HepG2 (cell line): ENCODE results near the gene VPREB3. TPM values are rescaled to one million over a fixed set of nuclear protein-coding genes. Genes with fewer than 3 reads are reported as not detected.
A peak's percentile ranks its signal among the peaks of the same experiment; 100 is the strongest.

ENCODE experiments used
- ATAC-seq: fragments of 200-7000 bp; cut with Tn5 transposase; 3 replicates; pipeline ENCODE4 v1.9.1; 2020; ENCODE audit warnings: mild to moderate bottlenecking, moderate library complexity
- BruUV-seq: library from RNA; stranded (reverse); fragments of 400-500 nt; replicated peaks from 2 replicates; lab custom pipeline; 2021; lab: Mats Ljungman, UMichigan
- CTCF ChIA-PET: fragments of 300-600 bp; formaldehyde crosslinking; extraction: SDS; loops from one replicate; lab custom pipeline; 2021; ENCODE audit warnings: low total read pairs, inconsistent platforms, low intra/inter-chr PET ratio; lab: Yijun Ruan, JAX
- POLR2A ChIA-PET: fragments of 350-600 bp; sonication (Branson Sonifier 250); formaldehyde crosslinking; loops from one replicate; lab custom pipeline; 2020; ENCODE audit warnings: antibody characterized with exemption, inconsistent platforms; lab: Yijun Ruan, JAX
- DNase-seq: peaks from one replicate; pipeline ENCODE4 v3.0.0-alpha.2; 2015; ENCODE audit warnings: low spot score
- FAIRE-seq: peaks from 3 replicates; lab custom pipeline; 2011; peaks lifted over from hg19 to GRCh38; lab: Jason Lieb, UNC
- H2AFZ ChIP-seq: one replicate; pipeline ENCODE4 v1.6.1; 2011; ENCODE audit warnings: low read length, inconsistent platforms
- H3K27ac ChIP-seq: fragments of 300-600 bp; 3 replicates; pipeline ENCODE4 v1.8.0; 2011; ENCODE audit warnings: mixed run types, mild to moderate bottlenecking, mixed read lengths, low read length, inconsistent platforms; ENCODE audit not compliant: insufficient read depth; ENCODE audit errors: extremely low read length
- H3K27me3 ChIP-seq, 2 experiments: fragments of 200-600 bp in 1 of 2; 2 replicates in 1 of 2; 3 replicates in 1 of 2; pipeline versions ENCODE4 v1.6.0 to v1.8.0; 2011; ENCODE audit warnings: low read length in 2 of 2, mild to moderate bottlenecking in 2 of 2, moderate library complexity in 2 of 2, inconsistent platforms in 1 of 2; ENCODE audit not compliant: insufficient read depth in 2 of 2, control insufficient read depth in 1 of 2
- H3K36me3 ChIP-seq, 2 experiments: fragments of 200-600 bp in 1 of 2; replicated peaks in 1 of 2; 2 replicates in 1 of 2; 3 replicates in 1 of 2; pipeline versions ENCODE4 v1.5.1 to v1.8.0; 2011; ENCODE audit warnings: low read length in 2 of 2, inconsistent platforms in 1 of 2; ENCODE audit not compliant: insufficient read depth in 2 of 2, control insufficient read depth in 1 of 2
- H3K4me1 ChIP-seq: 2 replicates; pipeline ENCODE4 v1.5.1; 2012; ENCODE audit warnings: low read length, inconsistent platforms; ENCODE audit not compliant: insufficient read depth
- H3K4me2 ChIP-seq: 2 replicates; pipeline ENCODE4 v1.6.0; 2011; ENCODE audit warnings: low read depth, low read length, inconsistent platforms
- H3K4me3 ChIP-seq, 3 experiments: fragments of 200-600 bp in 1 of 3; sonication (generic), shearing (Covaris generic) in 1 of 3; replicated peaks in 1 of 3; 2 replicates each; pipeline ENCODE4 v1.5.1; 2011 to 2016; ENCODE audit warnings: low read length in 3 of 3, inconsistent platforms in 2 of 3, low read depth in 2 of 3, mild to moderate bottlenecking in 2 of 3, control low read depth in 1 of 3, mixed read lengths in 1 of 3; ENCODE audit not compliant: insufficient read depth in 1 of 3
- H3K79me2 ChIP-seq: one replicate; pipeline ENCODE4 v1.6.1; 2011; ENCODE audit warnings: low read length, inconsistent platforms; ENCODE audit not compliant: insufficient read depth
- H3K9ac ChIP-seq: 2 replicates; pipeline ENCODE4 v1.6.0; 2011; ENCODE audit warnings: mild to moderate bottlenecking, low read depth, low read length, inconsistent platforms; ENCODE audit not compliant: insufficient read depth
- H3K9me3 ChIP-seq: 2 replicates; pipeline ENCODE4 v1.5.1; 2012; ENCODE audit warnings: mild to moderate bottlenecking, low read length
- H4K20me1 ChIP-seq: 2 replicates; pipeline ENCODE4 v1.6.0; 2011; ENCODE audit warnings: inconsistent platforms, mild to moderate bottlenecking, low read length, moderate library complexity; ENCODE audit not compliant: insufficient read depth
- CBFB ChIP-seq: sonication (generic); formaldehyde crosslinking; IDR thresholded peaks from 2 replicates; pipeline ENCODE4 v1.4.0; 2020; ENCODE audit warnings: missing genetic modification reagents
- ELF1 ChIP-seq: sonication (generic); formaldehyde crosslinking; IDR thresholded peaks from 2 replicates; pipeline ENCODE4 v1.4.0; 2020; ENCODE audit warnings: missing genetic modification reagents
- HMG20B ChIP-seq: conservative IDR thresholded peaks from 2 replicates; pipeline ENCODE4 v1.6.1; 2016; ENCODE audit warnings: missing genetic modification reagents, missing compliant biosample characterization
- KDM5B ChIP-seq: sonication (generic); formaldehyde crosslinking; IDR thresholded peaks from 2 replicates; pipeline ENCODE4 v1.4.0; 2020; ENCODE audit warnings: missing genetic modification reagents, mild to moderate bottlenecking, borderline replicate concordance
- LRRFIP1 ChIP-seq: sonication (generic); formaldehyde crosslinking; conservative IDR thresholded peaks from 2 replicates; pipeline ENCODE4 v1.4.0; 2020; ENCODE audit warnings: missing genetic modification reagents
- NONO ChIP-seq, 2 experiments: fragments of 450-650 bp in 1 of 2; sonication (generic) in 1 of 2; formaldehyde crosslinking in 1 of 2; IDR thresholded peaks in 1 of 2; conservative IDR thresholded peaks in 1 of 2; 2 replicates each; pipeline versions ENCODE4 v1.6.1 to v1.8.0; 2017 to 2022; ENCODE audit warnings: mild to moderate bottlenecking in 1 of 2, missing genetic modification reagents in 1 of 2, moderate library complexity in 1 of 2
- RXRB ChIP-seq: IDR thresholded peaks from 2 replicates; pipeline ENCODE4 v1.6.1; 2016; ENCODE audit warnings: borderline replicate concordance, missing genetic modification reagents, missing compliant biosample characterization
- SALL1 ChIP-seq: sonication (generic); formaldehyde crosslinking; IDR thresholded peaks from 2 replicates; pipeline ENCODE4 v1.8.0; 2022; ENCODE audit warnings: mild to moderate bottlenecking, missing genetic modification reagents
- SRF ChIP-seq: IDR thresholded peaks from 2 replicates; pipeline ENCODE4 v1.6.1; 2011; ENCODE audit warnings: mild to moderate bottlenecking, low read depth, low read length, moderate library complexity
- UBTF ChIP-seq: sonication (generic); formaldehyde crosslinking; IDR thresholded peaks from 2 replicates; pipeline ENCODE4 v1.4.0; 2020; ENCODE audit warnings: mild to moderate bottlenecking, missing genetic modification reagents
- ZNF253 ChIP-seq: sonication (generic); formaldehyde crosslinking; IDR thresholded peaks from 2 replicates; pipeline ENCODE4 v1.8.0; 2022; ENCODE audit warnings: mild to moderate bottlenecking, missing genetic modification reagents, borderline replicate concordance
- ZNF296 ChIP-seq: sonication (generic); formaldehyde crosslinking; conservative IDR thresholded peaks from 2 replicates; pipeline ENCODE4 v1.5.0; 2020; ENCODE audit warnings: mild to moderate bottlenecking, missing genetic modification reagents
- ZNF326 ChIP-seq: sonication (generic); formaldehyde crosslinking; IDR thresholded peaks from 2 replicates; pipeline ENCODE4 v1.4.0; 2020; ENCODE audit warnings: missing genetic modification reagents, borderline replicate concordance
- ZNF543 ChIP-seq: sonication (generic); formaldehyde crosslinking; IDR thresholded peaks from 2 replicates; pipeline ENCODE4 v1.4.0; 2020; ENCODE audit warnings: mild to moderate bottlenecking, missing genetic modification reagents
- ZSCAN20 ChIP-seq: sonication (generic); formaldehyde crosslinking; IDR thresholded peaks from 2 replicates; pipeline ENCODE4 v1.4.0; 2020; ENCODE audit warnings: missing genetic modification reagents, mild to moderate bottlenecking, borderline replicate concordance
- WGBS: methylation state at CpG from one replicate; pipeline ENCODE4 v1.1.6; 2017; ENCODE audit warnings: low lambda C conversion rate; 5-methylcytosine and 5-hydroxymethylcytosine counted together
- in situ Hi-C: cut with HindIII; loops from 2 replicates; pipeline ENCODE4 v1.10.0; 2017; ENCODE audit warnings: low pct_unique_long_range_greater_than_20kb; ENCODE audit not compliant: extremely low pct_ligation_motif_present
- intact Hi-C: fragments of 100-400 bp; cut with micrococcal nuclease; formaldehyde crosslinking; loops from one replicate; pipeline ENCODE4 v1.10.0; 2022; ENCODE audit not compliant: unreplicated experiment
- polyA plus RNA-seq, 8 experiments: library from polyadenylated mRNA; depleted of rRNA in 3 of 8; stranded (reverse) in 7 of 8; unstranded in 1 of 8; fragments of >200 nt; fragmentation: Illumina TruSeq in 4 of 8; extraction: Trizol in 4 of 8; gene quantifications; 2 replicates each; pipeline versions ENCODE4 v1.2.1 to v1.2.3, GENCODE V29; 2011 to 2016; ENCODE audit warnings: low read depth in 4 of 8, missing spikeins in 1 of 8, mixed read lengths in 1 of 8; ENCODE audit not compliant: insufficient read depth in 1 of 8
- total RNA-seq, 5 experiments: library from RNA; depleted of rRNA; stranded (reverse); fragments of >200 nt; fragmentation: Illumina TruSeq; extraction: Trizol; gene quantifications; 2 replicates each; pipeline ENCODE4 v1.2.3, GENCODE V29; 2016; ENCODE audit warnings: low read depth in 1 of 5
- TF ChIP-seq, protein P1 (sequence below): sonication (generic); formaldehyde crosslinking; IDR thresholded peaks from 2 replicates; pipeline ENCODE4; 2020; ENCODE audit warnings: missing genetic modification reagents, mild to moderate bottlenecking, borderline replicate concordance

VPREB3 gene
- total and polyA plus RNA-seq, 2 of the 13 experiments (the other 11 are each of a cell fraction or from before 2014, with no cell fraction given): 0.22 TPM; not detected in 1

DNA sequence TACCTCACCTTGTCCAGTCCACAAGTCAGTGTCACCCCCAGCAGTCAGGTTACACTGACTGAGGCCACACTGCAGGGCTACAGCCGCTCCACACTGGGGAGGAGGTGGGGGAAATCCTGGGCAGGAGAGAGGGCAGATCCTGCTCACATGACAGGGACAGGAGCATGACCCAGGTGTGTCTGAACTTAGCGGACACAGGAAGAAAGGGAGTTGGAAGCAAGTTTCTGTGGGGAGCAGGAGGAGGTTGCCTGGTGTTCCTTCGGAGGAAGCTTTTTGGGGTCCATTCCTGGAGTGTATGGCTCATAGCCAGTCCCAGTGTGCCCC, 24.3 kb upstream of the VPREB3 start:
- WGBS: no CpG with 5 or more reads among the region's 3 CpGs
- no peak for FAIRE-seq
- POLR2A ChIA-PET: interaction anchor here (0.9 to 6.6 kb wide), 3 partner anchors 9 to 78 kb away, joined by 5 to 201 read pairs (median 10); partner anchors contain the start of genes CHCHD10 and SMARCB1
- no peak overlapping the region; the same call in 1 of the 2 replicates for H3K9ac ChIP-seq
- peaks cover under 1% of the 10 kb centered on the region for H3K79me2 ChIP-seq
- ATAC-seq: peak; percentile 13
- in situ Hi-C loops: no loop called here
- H3K27ac ChIP-seq: no peak overlapping the region
- CTCF ChIA-PET: no interaction called here
- H3K27me3 ChIP-seq: no peaks in the 10 kb centered on the region; a peak in 1 of 5 replicates
- intact Hi-C loops: no loop called here
- no TSS peak for BruUV-seq
- no peaks in the 10 kb centered on the region for H3K36me3 ChIP-seq
- peak overlapping the region; percentile 30 for H3K4me2 ChIP-seq
- no peaks in the 10 kb centered on the region for H4K20me1 ChIP-seq
- H3K4me1 ChIP-seq: peaks cover 72% of the 10 kb centered on the region
- no peak overlapping the region for H2AFZ ChIP-seq
- no peak for DNase-seq
- no peak overlapping the region; a peak in 1 of 6 replicates for H3K4me3 ChIP-seq
- no peaks in the 10 kb centered on the region for H3K9me3 ChIP-seq
- TF ChIP-seq ELF1: no peak
- no peak for TF ChIP-seq CBFB (CRISPR knock-in tag)
- TF ChIP-seq SRF: no peak
- 0 out of 2 replicates have a peak, but pooled peaks have one; percentile 17 for TF ChIP-seq RXRB (CRISPR knock-in tag)
- no peak for TF ChIP-seq ZNF543 (CRISPR knock-in tag)
- TF ChIP-seq, protein P1, sequence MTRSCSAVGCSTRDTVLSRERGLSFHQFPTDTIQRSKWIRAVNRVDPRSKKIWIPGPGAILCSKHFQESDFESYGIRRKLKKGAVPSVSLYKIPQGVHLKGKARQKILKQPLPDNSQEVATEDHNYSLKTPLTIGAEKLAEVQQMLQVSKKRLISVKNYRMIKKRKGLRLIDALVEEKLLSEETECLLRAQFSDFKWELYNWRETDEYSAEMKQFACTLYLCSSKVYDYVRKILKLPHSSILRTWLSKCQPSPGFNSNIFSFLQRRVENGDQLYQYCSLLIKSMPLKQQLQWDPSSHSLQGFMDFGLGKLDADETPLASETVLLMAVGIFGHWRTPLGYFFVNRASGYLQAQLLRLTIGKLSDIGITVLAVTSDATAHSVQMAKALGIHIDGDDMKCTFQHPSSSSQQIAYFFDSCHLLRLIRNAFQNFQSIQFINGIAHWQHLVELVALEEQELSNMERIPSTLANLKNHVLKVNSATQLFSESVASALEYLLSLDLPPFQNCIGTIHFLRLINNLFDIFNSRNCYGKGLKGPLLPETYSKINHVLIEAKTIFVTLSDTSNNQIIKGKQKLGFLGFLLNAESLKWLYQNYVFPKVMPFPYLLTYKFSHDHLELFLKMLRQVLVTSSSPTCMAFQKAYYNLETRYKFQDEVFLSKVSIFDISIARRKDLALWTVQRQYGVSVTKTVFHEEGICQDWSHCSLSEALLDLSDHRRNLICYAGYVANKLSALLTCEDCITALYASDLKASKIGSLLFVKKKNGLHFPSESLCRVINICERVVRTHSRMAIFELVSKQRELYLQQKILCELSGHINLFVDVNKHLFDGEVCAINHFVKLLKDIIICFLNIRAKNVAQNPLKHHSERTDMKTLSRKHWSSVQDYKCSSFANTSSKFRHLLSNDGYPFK (CRISPR knock-in tag): no peak
- 0 out of 2 replicates have a peak, but pooled peaks have one; percentile 29 for TF ChIP-seq SALL1 (CRISPR knock-in tag)
- no peak for TF ChIP-seq HMG20B
- no peak for TF ChIP-seq ZNF253 (CRISPR knock-in tag)
- no peak for TF ChIP-seq KDM5B (CRISPR knock-in tag)
- no peak for TF ChIP-seq ZNF296 (CRISPR knock-in tag)
- TF ChIP-seq ZSCAN20: no peak
- TF ChIP-seq ZNF326 (CRISPR knock-in tag): no peak
- TF ChIP-seq NONO (IDR thresholded peaks at IDR 0.05): no peak
- no peak for TF ChIP-seq NONO (CRISPR knock-in tag; conservative IDR thresholded peaks at IDR 0.05)
- TF ChIP-seq LRRFIP1: no peak
- peak; percentile 52; the same call in 1 of the 2 replicates for TF ChIP-seq UBTF (CRISPR knock-in tag)
